OCI-LY1 (cell line): ENCODE measurements around the gene GLS.

ENCODE experiments used
- H2AFZ ChIP-seq: fragments of 200-600 bp; sonication (generic), shearing (Covaris generic); 2 replicates; pipeline ENCODE4 v1.6.0; 2014; ENCODE audit warnings: antibody characterized with exemption, mild to moderate bottlenecking, low read length
- H3F3A ChIP-seq: fragments of 200-600 bp; sonication (generic), shearing (Covaris generic); 2 replicates; pipeline ENCODE4 v1.6.0; 2014; ENCODE audit warnings: mild to moderate bottlenecking, antibody characterized with exemption, low read length, moderate library complexity; ENCODE audit not compliant: insufficient read depth
- H3K27ac ChIP-seq: fragments of 200-600 bp; sonication (generic); 2 replicates; pipeline ENCODE4 v1.5.1; 2014; ENCODE audit warnings: low read length, mixed run types, mild to moderate bottlenecking, low read depth; ENCODE audit not compliant: poor library complexity, severe bottlenecking
- H3K27me3 ChIP-seq: fragments of 200-600 bp; sonication (generic); 2 replicates; pipeline ENCODE4 v1.6.0; 2014; ENCODE audit warnings: antibody characterized with exemption, mild to moderate bottlenecking, low read length, moderate library complexity; ENCODE audit not compliant: insufficient read depth
- H3K36me3 ChIP-seq: fragments of 200-600 bp; sonication (generic); 2 replicates; pipeline ENCODE4 v1.6.1; 2014; ENCODE audit warnings: mild to moderate bottlenecking, antibody characterized with exemption, low read length, moderate library complexity, mixed read lengths; ENCODE audit not compliant: insufficient read depth
- H3K4me1 ChIP-seq: fragments of 200-600 bp; sonication (generic); 2 replicates; pipeline ENCODE4 v1.5.1; 2014; ENCODE audit warnings: mild to moderate bottlenecking, low read length, moderate library complexity; ENCODE audit not compliant: insufficient read depth, severe bottlenecking
- H3K4me2 ChIP-seq: fragments of 200-600 bp; sonication (generic), shearing (Covaris generic); 2 replicates; pipeline ENCODE4 v1.6.1; 2014; ENCODE audit warnings: low read length
- H3K4me3 ChIP-seq: fragments of 200-600 bp; sonication (generic); 2 replicates; pipeline ENCODE4 v1.5.1; 2014; ENCODE audit warnings: low read length, low read depth, mild to moderate bottlenecking, mixed read lengths; ENCODE audit not compliant: poor library complexity, severe bottlenecking
- H3K79me2 ChIP-seq: fragments of 200-600 bp; shearing (Covaris generic); 2 replicates; pipeline ENCODE4 v1.6.1; 2016; ENCODE audit warnings: mixed run types, low read length, mixed read lengths; ENCODE audit not compliant: insufficient read depth
- H3K9ac ChIP-seq: fragments of 200-600 bp; sonication (generic), shearing (Covaris generic); 2 replicates; pipeline ENCODE4 v1.6.1; 2014; ENCODE audit warnings: mild to moderate bottlenecking, low read length, mixed read lengths
- H3K9me2 ChIP-seq: fragments of 200-600 bp; sonication (generic), shearing (Covaris generic); 2 replicates; pipeline ENCODE4 v1.6.1; 2014; ENCODE audit warnings: low read depth, mild to moderate bottlenecking, low read length, mixed read lengths
- H3K9me3 ChIP-seq: fragments of 200-600 bp; shearing (Covaris generic); 2 replicates; pipeline ENCODE4 v1.6.1; 2014; ENCODE audit warnings: low read length, mixed read lengths
- H4K20me1 ChIP-seq: fragments of 200-600 bp; sonication (generic), shearing (Covaris generic); 2 replicates; pipeline ENCODE4 v1.6.0; 2016; ENCODE audit warnings: mild to moderate bottlenecking, low read length; ENCODE audit not compliant: insufficient read depth
- CTCF ChIP-seq: fragments of 200-600 bp; sonication (generic), shearing (Covaris generic); IDR thresholded peaks from 2 replicates; pipeline ENCODE4 v1.5.1; 2017; ENCODE audit warnings: mild to moderate bottlenecking, antibody characterized with exemption, low read length, moderate library complexity, mixed read lengths
- EZH2 ChIP-seq: fragments of 200-600 bp; sonication (generic), shearing (Covaris generic); IDR thresholded peaks from 2 replicates; pipeline ENCODE4 v1.8.0; 2017; ENCODE audit warnings: borderline replicate concordance, mixed run types, mild to moderate bottlenecking, antibody characterized with exemption, low read length, moderate library complexity, mixed read lengths

GLS gene

GRCh38 chr2:190972213-190972612 is 91.6 kb downstream of the GLS start:
- Histone ChIP-seq H3K4me3 (no peak overlapping the region), H3K27ac (no peak overlapping the region), H3K9me2 (no peaks in the 10 kb centered on the region), H3K9me3 (no peaks in the 10 kb centered on the region), H4K20me1 (no peaks in the 10 kb centered on the region), H2AFZ (no peak overlapping the region), H3F3A (no peaks in the 10 kb centered on the region), H3K27me3 (no peaks in the 10 kb centered on the region), H3K36me3 (peaks cover 80% of the 10 kb centered on the region), H3K4me2 (no peak overlapping the region), H3K79me2 (no peaks in the 10 kb centered on the region), H3K4me1 (no peaks in the 10 kb centered on the region), H3K9ac (no peak overlapping the region)
- no peak for TF ChIP-seq CTCF
- no peak for TF ChIP-seq EZH2

DNA sequence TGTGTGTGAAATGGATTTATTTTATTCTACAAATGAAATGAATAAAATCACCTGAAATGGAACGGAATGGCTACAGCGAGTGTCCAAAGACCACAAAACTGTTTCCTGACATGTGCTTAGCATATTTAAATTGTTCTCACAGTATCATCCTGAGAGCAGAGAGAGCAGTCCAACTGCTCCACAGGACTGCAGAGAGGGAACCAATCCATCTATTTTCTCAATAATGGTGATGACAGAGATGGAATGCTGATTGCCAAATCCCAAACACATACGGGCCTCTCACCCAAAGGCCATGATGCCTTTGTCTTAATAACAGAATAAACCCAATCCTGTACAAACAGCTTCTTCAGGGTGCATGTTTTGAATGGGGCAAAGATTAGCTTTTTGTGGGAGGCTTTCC is 92.2 kb downstream of the GLS start:
- Histone ChIP-seq H3K27ac (no peak overlapping the region), H3K4me3 (no peak overlapping the region), H3K4me1 (no peaks in the 10 kb centered on the region), H3K79me2 (no peaks in the 10 kb centered on the region), H3K27me3 (no peaks in the 10 kb centered on the region), H3F3A (no peaks in the 10 kb centered on the region), H2AFZ (no peak overlapping the region), H3K9me3 (no peaks in the 10 kb centered on the region), H4K20me1 (no peaks in the 10 kb centered on the region), H3K36me3 (peaks cover 80% of the 10 kb centered on the region), H3K9ac (no peak overlapping the region), H3K9me2 (no peaks in the 10 kb centered on the region), H3K4me2 (no peak overlapping the region)
- TF ChIP-seq EZH2 (no peak), CTCF (no peak)

DNA sequence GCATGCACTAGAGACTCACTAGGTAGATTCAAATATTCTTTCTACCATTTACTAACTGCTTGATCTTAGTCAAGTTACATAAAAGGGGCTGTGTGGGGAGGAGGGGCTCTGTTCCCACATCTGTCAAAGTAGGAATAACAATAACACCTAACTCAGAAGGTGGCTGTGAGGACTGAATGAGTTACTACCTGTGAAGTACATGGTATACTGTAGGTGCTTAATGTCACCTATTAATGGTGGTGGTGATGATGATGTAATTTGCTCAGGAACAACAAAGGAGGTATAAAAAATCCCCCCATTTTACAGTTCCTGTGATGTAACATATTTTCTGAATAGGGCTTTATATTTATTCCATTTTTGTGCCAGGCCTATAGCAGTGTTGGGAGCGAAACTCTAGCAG is 92.6 kb downstream of the GLS start:
- Histone ChIP-seq H3F3A (no peaks in the 10 kb centered on the region), H3K9me3 (no peaks in the 10 kb centered on the region), H3K4me1 (no peaks in the 10 kb centered on the region), H3K9me2 (no peaks in the 10 kb centered on the region), H4K20me1 (no peaks in the 10 kb centered on the region), H3K36me3 (peaks cover 78% of the 10 kb centered on the region), H3K9ac (no peak overlapping the region), H2AFZ (no peak overlapping the region), H3K4me2 (no peak overlapping the region), H3K27me3 (no peaks in the 10 kb centered on the region), H3K27ac (no peak overlapping the region), H3K79me2 (no peaks in the 10 kb centered on the region), H3K4me3 (no peak overlapping the region)
- TF ChIP-seq EZH2, result no peak
- TF ChIP-seq CTCF, result no peak
